Vagina (tissue), 2 donors: ENCODE measurements around the gene GON4L.

ENCODE experiments used
- CTCF ChIP-seq, 3 experiments: fragments of 450-650 bp in 2 of 3; fragments of 200-600 bp in 1 of 3; sonication (generic) in 1 of 3; IDR thresholded peaks; one replicate each; pipeline ENCODE4 v1.5.1; 2017 to 2019; ENCODE audit warnings: antibody characterized with exemption in 3 of 3, mild to moderate bottlenecking in 2 of 3, moderate library complexity in 2 of 3
- POLR2A ChIP-seq, 2 donors: fragments of 450-650 bp; IDR thresholded peaks; one replicate each; pipeline ENCODE4 v1.6.1; 2017; ENCODE audit warnings: antibody characterized with exemption in 2 of 2, mild to moderate bottlenecking in 2 of 2, moderate library complexity in 2 of 2

GRCh38 chr1:155890251-155890650 lies 33.2 kb upstream of the GON4L start:
- TF ChIP-seq CTCF (IDR thresholded peaks at IDR 0.05) = no peak
- no peak for TF ChIP-seq POLR2A (IDR thresholded peaks at IDR 0.05)
